A549 (cell line): ENCODE results near the gene CCL3. TPM values are rescaled to one million over a fixed set of nuclear protein-coding genes. Genes with fewer than 3 reads are reported as not detected.

Experiments used
- ATAC-seq, 2 experiments: fragments of 200-7000 bp in 1 of 2; fragments of >200 bp in 1 of 2; cut with Nextera tagmentation in 1 of 2; cut with Tn5 transposase in 1 of 2; 3 replicates each; pipeline versions ENCODE4 v1.8.0 to v1.9.1; 2018 to 2020; ENCODE audit warnings: mild to moderate bottlenecking in 1 of 2, moderate library complexity in 1 of 2
- CTCF ChIA-PET: fragments of 300-600 bp; sonication (Branson Sonifier 250); formaldehyde crosslinking; extraction: SDS; loops from one replicate; lab custom pipeline; 2021; ENCODE audit warnings: antibody characterized with exemption, inconsistent platforms; lab: Yijun Ruan, JAX
- POLR2A ChIA-PET: fragments of 350-600 bp; formaldehyde crosslinking; extraction: SDS; loops from one replicate; lab custom pipeline; 2021; ENCODE audit warnings: antibody characterized with exemption, inconsistent platforms; lab: Yijun Ruan, JAX
- DNase-seq, 2 experiments: peaks; one replicate each; pipeline versions ENCODE4 v3.0.0 to v3.0.0-alpha.2; 2011 to 2016; ENCODE audit warnings: low read depth in 1 of 2, low spot score in 1 of 2
- FAIRE-seq: peaks from 2 replicates; lab custom pipeline; 2011; peaks lifted over from hg19 to GRCh38; lab: Jason Lieb, UNC
- H3K27ac ChIP-seq, 2 experiments: fragments of >200 bp; sonication (Bioruptor Twin); formaldehyde crosslinking; 3 replicates each; pipeline ENCODE4 v1.5.1; 2016 to 2017
- H3K4me1 ChIP-seq: fragments of >200 bp; sonication (Bioruptor Twin); formaldehyde crosslinking; 3 replicates; pipeline ENCODE4 v1.6.1; 2016
- H3K4me2 ChIP-seq: fragments of >200 bp; sonication (Bioruptor Twin); formaldehyde crosslinking; 3 replicates; pipeline ENCODE4 v1.6.1; 2016
- H3K4me3 ChIP-seq: fragments of >200 bp; sonication (Bioruptor Twin); formaldehyde crosslinking; 3 replicates; pipeline ENCODE4 v1.5.1; 2016
- H3K9me3 ChIP-seq: fragments of >200 bp; sonication (Bioruptor Twin); formaldehyde crosslinking; 3 replicates; pipeline ENCODE4 v1.6.1; 2016
- ATOH8 ChIP-seq: fragments of 250-450 bp; sonication (Bioruptor Pico); IDR thresholded peaks from 2 replicates; pipeline ENCODE4 v1.5.0; 2020; ENCODE audit warnings: low read depth, mild to moderate bottlenecking, moderate library complexity
- BHLHE40 ChIP-seq: IDR thresholded peaks from 2 replicates; pipeline ENCODE4 v1.6.1; 2012; ENCODE audit warnings: low read depth, low read length, inconsistent platforms
- CBX8 ChIP-seq: fragments of 200-600 bp; sonication (generic); IDR thresholded peaks from 2 replicates; pipeline ENCODE4 v1.6.1; 2016
- CEBPB ChIP-seq, 2 experiments: fragments of >200 bp in 1 of 2; sonication (Bioruptor Twin) in 1 of 2; formaldehyde crosslinking in 1 of 2; IDR thresholded peaks; 2 replicates each; pipeline ENCODE4 v1.6.1; 2012 to 2016
- CHD4 ChIP-seq: fragments of 200-600 bp; sonication (generic); IDR thresholded peaks from 2 replicates; pipeline ENCODE4 v1.6.1; 2016; ENCODE audit warnings: antibody characterized with exemption, mild to moderate bottlenecking, borderline replicate concordance
- FOSL2 ChIP-seq, 2 experiments: fragments of 450-650 bp in 1 of 2; fragments of >200 bp in 1 of 2; sonication (Bioruptor Twin) in 1 of 2; formaldehyde crosslinking; IDR thresholded peaks; 2 replicates each; pipeline versions ENCODE4 v1.5.0 to v1.6.1; 2016 to 2020; ENCODE audit warnings: mild to moderate bottlenecking in 1 of 2, moderate library complexity in 1 of 2
- FOXS1 ChIP-seq: fragments of 250-450 bp; sonication (Bioruptor Pico); IDR thresholded peaks from 2 replicates; pipeline ENCODE4 v1.5.0; 2020; ENCODE audit warnings: mild to moderate bottlenecking, moderate library complexity
- HES2 ChIP-seq: fragments of >200 bp; sonication (Bioruptor Twin); formaldehyde crosslinking; IDR thresholded peaks from 2 replicates; pipeline ENCODE4 v1.6.1; 2016
- HEYL ChIP-seq: fragments of 250-450 bp; sonication (Bioruptor Pico); IDR thresholded peaks from 2 replicates; pipeline ENCODE4 v1.8.0; 2021; ENCODE audit warnings: mild to moderate bottlenecking, moderate library complexity
- HOXB5 ChIP-seq: fragments of 250-450 bp; sonication (Bioruptor Pico); IDR thresholded peaks from 2 replicates; pipeline ENCODE4 v1.5.0; 2020; ENCODE audit warnings: mild to moderate bottlenecking, moderate library complexity
- JUN ChIP-seq, 2 experiments: fragments of >200 bp; sonication (Bioruptor Twin); formaldehyde crosslinking; IDR thresholded peaks; 2 replicates in 1 of 2; 3 replicates in 1 of 2; pipeline ENCODE4 v1.6.1; 2016 to 2017
- JUNB ChIP-seq: fragments of >200 bp; sonication (Bioruptor Twin); formaldehyde crosslinking; IDR thresholded peaks from 2 replicates; pipeline ENCODE4 v1.6.1; 2016
- KDM5A ChIP-seq: fragments of 200-600 bp; sonication (generic); IDR thresholded peaks from 2 replicates; pipeline ENCODE4 v1.6.1; 2016; ENCODE audit warnings: antibody characterized with exemption, mild to moderate bottlenecking
- MAX ChIP-seq: IDR thresholded peaks from 2 replicates; pipeline ENCODE4 v1.6.1; 2012
- NFE2L2 ChIP-seq: fragments of 150-350 bp; conservative IDR thresholded peaks from 2 replicates; pipeline ENCODE4 v1.6.1; 2014; ENCODE audit warnings: low read length
- NR3C1 ChIP-seq: fragments of >200 bp; sonication (Bioruptor Twin); formaldehyde crosslinking; IDR thresholded peaks from 3 replicates; pipeline ENCODE4 v1.6.1; 2017
- PHF8 ChIP-seq: fragments of 200-600 bp; sonication (generic); IDR thresholded peaks from 2 replicates; pipeline ENCODE4 v1.6.1; 2016; ENCODE audit warnings: low read depth, mild to moderate bottlenecking, antibody characterized with exemption, moderate library complexity, borderline replicate concordance
- POLR2AphosphoS2 ChIP-seq: conservative IDR thresholded peaks from 2 replicates; pipeline ENCODE4 v1.6.1; 2012; ENCODE audit warnings: low read length, improper control_type of control experiment, inconsistent platforms
- RCOR1 ChIP-seq: fragments of 150-350 bp; IDR thresholded peaks from 2 replicates; pipeline ENCODE4 v1.6.1; 2014; ENCODE audit warnings: antibody characterized with exemption, low read length, low read depth
- REST ChIP-seq: fragments of 200-600 bp; sonication (generic); IDR thresholded peaks from 2 replicates; pipeline ENCODE4 v1.6.1; 2016; ENCODE audit warnings: antibody characterized with exemption, mild to moderate bottlenecking, moderate library complexity
- RFX5 ChIP-seq: fragments of 450-650 bp; IDR thresholded peaks from 2 replicates; pipeline ENCODE4 v1.7.1; 2014; ENCODE audit warnings: antibody characterized with exemption, mild to moderate bottlenecking, moderate library complexity
- RNF2 ChIP-seq: fragments of 200-600 bp; sonication (generic); IDR thresholded peaks from 2 replicates; pipeline ENCODE4 v1.6.1; 2016; ENCODE audit warnings: low read depth, mild to moderate bottlenecking, antibody characterized with exemption, moderate library complexity, borderline replicate concordance
- TFCP2L1 ChIP-seq: fragments of 250-450 bp; sonication (Bioruptor Pico); IDR thresholded peaks from 2 replicates; pipeline ENCODE4 v1.5.0; 2021; ENCODE audit warnings: mild to moderate bottlenecking
- ZC3H11A ChIP-seq: fragments of 450-650 bp; IDR thresholded peaks from 2 replicates; pipeline ENCODE4 v1.6.1; 2014; ENCODE audit warnings: antibody characterized with exemption, mild to moderate bottlenecking
- ZNF302 ChIP-seq: fragments of 250-450 bp; sonication (Bioruptor Pico); IDR thresholded peaks from 2 replicates; pipeline ENCODE4 v1.9.0; 2021; ENCODE audit warnings: inconsistent platforms, mild to moderate bottlenecking, moderate library complexity
- WGBS: methylation state at CpG from one replicate; pipeline ENCODE4 v1.1.6; 2017; ENCODE audit errors: missing lambda C conversion rate; 5-methylcytosine and 5-hydroxymethylcytosine counted together
- polyA minus RNA-seq: library from RNA; depleted of rRNA, polyadenylated mRNA; stranded (reverse); fragments of >200 nt; gene quantifications from 2 replicates; pipeline ENCODE4 v1.2.3, GENCODE V29; 2011; rRNA and poly(A)+ RNA removed
- polyA plus RNA-seq, 4 experiments: library from polyadenylated mRNA; depleted of rRNA in 3 of 4; stranded (reverse); fragments of >200 nt; fragmentation: RNase III in 1 of 4; extraction: RNeasy Plus Mini Kit Qiagen cat#74134 plus additional on column Dnase treatment in 1 of 4; gene quantifications; 2 replicates in 3 of 4; 3 replicates in 1 of 4; pipeline ENCODE4 v1.2.3, GENCODE V29; 2011 to 2017

Gene CCL3
- polyA plus RNA-seq (2011; rRNA removed) (not detected in 2 replicates), polyA plus RNA-seq (2017; fragmentation: RNase III; extraction: RNeasy Plus Mini Kit Qiagen cat#74134 plus additional on column Dnase treatment) (not detected in 3 replicates), polyA minus RNA-seq (not detected in 2 replicates)
- polyA plus RNA-seq (2012; cell fraction: cytosol; rRNA removed) = not detected in 2 replicates
- polyA plus RNA-seq (2012; cell fraction: nucleus; rRNA removed) = not detected in 2 replicates

- Histone ChIP-seq H3K4me2 (no peak within 1 kb of the TSS), H3K4me1 (no peaks in the 10 kb centered on the region), H3K9me3 (no peaks in the 10 kb centered on the region), H3K27ac (no peak within 1 kb of the TSS), H3K4me3 (no peak within 1 kb of the TSS)
- TF ChIP-seq HEYL (CRISPR knock-in tag) (no peak), ZC3H11A (no peak), HES2 (no peak), ATOH8 (CRISPR knock-in tag) (no peak), PHF8 (no peak), TFCP2L1 (no peak), MAX (no peak), BHLHE40 (no peak), HOXB5 (CRISPR knock-in tag) (no peak), NR3C1 (no peak), ZNF302 (CRISPR knock-in tag) (no peak), CBX8 (no peak), RCOR1 (no peak), POLR2AphosphoS2 (no peak), FOXS1 (CRISPR knock-in tag) (no peak), CHD4 (no peak), CEBPB (IDR thresholded peaks at IDR 0.05) (no peak), NFE2L2 (no peak), JUN (IDR thresholded peaks at IDR 0.05) (no peak)
- WGBS = 18% methylated on average over 9 of the region's 9 CpGs
- ChIA-PET CTCF (interaction anchor here (1.2 kb wide), 1 partner anchor 17 kb away, joined by 4 read pairs; no protein-coding TSS in a partner anchor), POLR2A (no interaction called here)
- FAIRE-seq (no peak), ATAC-seq (no peak), DNase-seq (no peak)
Observed at GRCh38 chr17:36089888-36090836, at the start of gene CCL3. CCL3 (minus strand) TSS chr17:36090143; CDS start chr17:36090058, 85 bp downstream.

GRCh38 chr17:36136439-36136838 lies 46.5 kb upstream of the CCL3 start:
- Histone ChIP-seq H3K27ac (no peak overlapping the region), H3K9me3 (peaks cover 1% of the 10 kb centered on the region; the same call in 1 of the 3 replicates), H3K4me1 (no peaks in the 10 kb centered on the region), H3K4me3 (no peak overlapping the region), H3K4me2 (no peak overlapping the region)
- 5% methylated on average over 1 of the region's 1 CpG for WGBS
- ATAC-seq (no peak), DNase-seq (no peak), FAIRE-seq (no peak)
- TF ChIP-seq RFX5 = no peak
- TF ChIP-seq RNF2 = no peak
- TF ChIP-seq KDM5A = no peak
- TF ChIP-seq FOSL2 (IDR thresholded peaks at IDR 0.05) = no peak
- no peak for TF ChIP-seq FOSL2 (CRISPR knock-in tag; IDR thresholded peaks at IDR 0.05)
- no peak for TF ChIP-seq MAX
- TF ChIP-seq JUNB = no peak
- no peak for TF ChIP-seq REST
- POLR2A ChIA-PET = no interaction called here
- CTCF ChIA-PET = interaction anchor here (0.9 to 8.2 kb wide), 3 partner anchors 11 to 167 kb away, joined by 3 to 83 read pairs (median 5); no protein-coding TSS in a partner anchor
